Activated CD8-positive, alpha-beta memory T cell treated with anti-CD3 and anti-CD28 coated beads for 24 hours (primary cell): ENCODE data around the gene HIVEP1.

Experiments
- DNase-seq: peaks from one replicate; pipeline ENCODE4 v3.0.0-alpha.2; 2020

HIVEP1 gene

GRCh38 chr6:12020187-12020791 lies 8.2 kb downstream of the HIVEP1 start:
- DNase-seq: no peak

DNA sequence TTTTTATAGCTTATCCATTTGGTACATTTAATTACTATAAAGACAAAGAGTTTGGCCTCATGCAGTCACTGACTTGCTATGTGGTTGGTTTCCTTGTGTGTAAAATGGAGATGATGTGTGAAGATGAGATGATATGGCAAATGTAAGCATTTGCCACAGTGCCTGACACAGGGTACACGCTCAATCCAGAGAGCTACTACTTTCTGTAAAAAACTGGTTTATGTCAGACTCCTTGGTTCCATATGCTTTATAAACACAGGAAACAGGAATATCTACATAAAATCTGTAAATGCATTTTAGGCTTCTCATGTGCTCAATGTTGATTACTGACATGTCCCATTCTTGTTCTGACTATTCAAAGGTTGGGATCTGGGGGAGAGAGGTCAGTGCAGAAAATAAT lies 10.4 kb downstream of the HIVEP1 start:
- DNase-seq: no peak

GRCh38 chr6:12022953-12023388 lies 10.9 kb downstream of the HIVEP1 start:
- no peak for DNase-seq

DNA sequence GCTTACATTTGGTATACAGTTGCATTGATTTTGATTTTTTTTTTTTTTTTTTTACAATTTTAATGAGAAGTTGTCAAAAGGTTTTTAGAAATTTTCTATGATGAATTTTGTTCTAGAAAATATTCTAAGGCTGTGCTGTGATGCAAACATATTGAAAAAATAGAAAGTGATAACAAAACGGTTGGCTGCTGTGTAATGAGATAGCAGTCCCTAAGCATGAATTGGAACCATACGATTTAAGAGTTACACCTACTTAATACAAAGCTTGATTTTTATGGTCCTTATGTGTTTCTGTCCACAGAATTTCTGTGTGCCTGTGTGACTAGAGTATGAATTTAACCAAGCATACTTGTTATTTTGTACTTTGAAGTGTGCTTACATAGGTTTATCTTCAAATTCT lies 12.1 kb downstream of the HIVEP1 start:
- no peak for DNase-seq

DNA sequence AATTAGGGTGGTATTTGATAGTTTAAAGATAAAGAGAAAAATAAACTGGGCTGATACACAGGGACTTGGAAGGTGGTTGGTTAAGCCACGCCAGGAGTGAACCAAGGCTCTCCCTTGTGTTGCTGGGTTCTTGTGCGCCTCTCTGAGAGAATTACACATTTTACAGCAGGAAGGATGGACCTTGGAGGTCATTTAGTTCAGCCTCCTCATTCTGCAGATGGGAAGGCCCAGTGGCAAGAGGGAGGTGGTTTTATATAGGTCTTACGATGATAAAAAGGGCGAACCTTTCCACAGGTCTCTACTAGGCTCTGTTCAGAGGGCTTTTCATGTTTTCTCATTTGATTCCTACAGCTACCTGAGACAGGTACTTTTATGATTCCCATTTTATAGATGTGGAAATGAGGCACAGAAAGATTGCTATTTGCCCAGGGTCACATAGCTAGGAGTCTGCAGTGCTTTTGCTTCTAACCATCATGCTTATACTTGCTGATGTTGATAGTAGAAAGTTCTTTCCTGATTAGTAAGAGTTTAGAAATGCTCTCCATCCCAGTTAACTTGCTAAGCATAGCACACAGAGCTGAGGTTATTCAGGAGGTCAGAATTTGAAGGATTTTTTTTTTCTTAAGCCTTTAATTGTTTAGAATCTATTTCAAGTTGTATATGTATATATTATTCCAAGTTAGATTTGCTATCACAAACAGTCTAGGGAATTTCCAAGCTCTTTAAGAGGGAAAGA lies 12.8 kb downstream of the HIVEP1 start:
- no peak for DNase-seq

GRCh38 chr6:12026120-12026519 lies 14.0 kb downstream of the HIVEP1 start:
- DNase-seq: no peak

- no peak for DNase-seq
Observed at GRCh38 chr6:12026833-12027232, 14.7 kb downstream of the HIVEP1 start.

GRCh38 chr6:12028213-12028612 lies 16.1 kb downstream of the HIVEP1 start:
- DNase-seq: no peak

GRCh38 chr6:12029979-12030737 lies 18.0 kb downstream of the HIVEP1 start:
- no peak for DNase-seq

DNA sequence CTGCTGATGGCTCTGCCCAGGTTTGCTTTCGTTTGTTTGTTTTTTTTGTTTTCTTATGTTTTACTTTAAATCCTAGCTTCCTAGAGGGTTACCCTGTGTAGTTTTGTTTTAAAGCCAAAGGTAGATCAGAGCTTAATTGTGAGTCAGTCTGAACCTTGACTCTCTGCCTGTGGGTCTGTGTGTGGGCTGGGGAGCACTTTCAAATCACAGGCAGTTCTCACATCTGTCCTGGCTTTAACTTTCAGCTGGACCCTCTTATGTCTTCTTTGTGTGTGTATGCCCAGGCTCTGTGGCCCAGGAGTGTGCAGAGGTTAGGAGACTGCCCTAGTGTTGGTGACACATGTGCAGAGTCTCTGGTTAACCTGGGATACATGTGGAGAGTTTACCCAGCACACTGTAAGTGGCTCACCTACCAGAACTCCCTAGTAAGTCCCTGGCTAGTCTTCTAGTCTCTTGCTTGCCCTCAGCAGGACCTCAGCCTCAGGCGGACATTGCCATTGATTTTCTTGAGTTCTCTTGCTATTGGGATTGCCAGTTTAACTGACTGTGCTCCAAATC lies 19.0 kb downstream of the HIVEP1 start:
- no peak for DNase-seq

DNA sequence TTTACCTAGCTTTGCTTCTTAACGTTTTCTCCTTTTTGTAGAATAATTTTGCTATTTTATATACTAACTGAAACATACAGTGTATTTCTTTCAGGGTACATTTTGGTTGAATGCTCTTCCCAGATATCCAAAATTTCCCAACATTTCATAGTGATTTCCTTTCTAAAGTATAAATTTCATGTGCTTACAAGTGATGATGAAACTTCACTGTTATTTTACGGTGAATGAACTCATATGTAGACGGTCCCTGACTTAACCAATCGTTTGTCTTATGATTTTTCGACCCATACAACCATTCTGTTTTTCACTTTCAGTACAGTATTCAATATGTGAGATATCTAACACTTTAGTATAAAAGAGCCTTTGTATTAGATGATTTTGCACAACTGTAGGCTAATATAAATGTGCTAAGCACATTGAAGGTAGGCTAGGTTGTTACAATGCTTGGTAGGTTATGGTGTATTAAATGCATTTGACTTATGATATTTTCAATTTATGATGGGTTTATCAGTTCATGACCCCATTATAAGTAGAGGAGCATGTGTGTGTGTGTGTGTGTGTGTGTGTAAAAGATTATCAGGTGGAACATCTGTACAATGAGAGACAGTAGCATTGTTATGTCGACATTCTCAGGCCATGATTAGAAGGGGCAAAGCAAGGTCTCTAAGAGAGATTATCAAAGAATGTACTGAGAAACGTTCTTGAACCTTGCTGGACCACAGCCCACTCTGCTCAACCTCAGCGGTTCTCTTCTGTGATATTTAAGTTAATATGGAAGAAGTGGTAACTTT lies 20.9 kb downstream of the HIVEP1 start:
- no peak for DNase-seq

DNA sequence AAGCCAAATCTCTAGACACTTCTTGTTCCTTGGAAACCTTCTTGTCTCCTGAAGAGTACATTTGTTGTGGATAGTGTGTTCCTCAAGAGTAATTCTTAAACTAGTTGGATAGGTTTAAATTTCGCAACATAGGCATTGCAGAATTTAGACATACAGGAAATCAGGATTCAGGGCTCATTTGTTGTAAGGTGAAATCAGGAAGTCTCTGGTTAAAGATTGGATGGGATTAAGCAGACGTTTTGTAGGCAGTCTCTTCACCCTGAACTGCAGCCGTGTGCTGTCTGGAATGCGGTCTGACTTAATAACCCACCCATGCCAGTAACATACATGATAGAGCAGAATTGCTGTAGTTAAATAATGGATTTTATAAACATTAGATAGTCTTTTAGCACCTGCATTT lies 21.7 kb downstream of the HIVEP1 start:
- DNase-seq: no peak

- no peak for DNase-seq
Observed at GRCh38 chr6:12034349-12034748, 22.2 kb downstream of the HIVEP1 start.

- no peak for DNase-seq
Observed at GRCh38 chr6:12034837-12035236, 22.7 kb downstream of the HIVEP1 start.

GRCh38 chr6:12036766-12037165 lies 24.7 kb downstream of the HIVEP1 start:
- DNase-seq: no peak

- no peak for DNase-seq
Observed at GRCh38 chr6:12037798-12038197, 25.7 kb downstream of the HIVEP1 start.

GRCh38 chr6:12039540-12040459 lies 27.7 kb downstream of the HIVEP1 start:
- no peak for DNase-seq

DNA sequence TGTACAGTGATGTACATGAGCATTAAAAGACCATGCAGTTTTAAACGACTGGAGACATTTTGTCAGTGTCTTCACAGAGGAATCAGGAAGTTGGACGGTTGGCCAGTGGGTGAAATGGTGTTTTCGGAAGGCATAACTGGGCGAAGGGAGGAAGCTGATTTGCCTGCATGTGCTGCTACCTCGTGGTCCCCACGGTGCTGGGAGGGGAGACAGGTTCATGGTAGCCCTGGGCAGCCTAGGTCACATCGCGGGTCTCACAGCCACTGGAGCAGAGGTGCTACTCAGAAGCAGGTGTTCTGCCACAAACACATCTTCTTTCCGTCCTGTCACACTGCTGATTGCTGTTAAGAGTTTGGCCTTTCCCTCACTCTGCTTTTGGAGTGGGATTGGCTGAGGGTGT lies 35.2 kb downstream of the HIVEP1 start:
- DNase-seq: no peak

DNA sequence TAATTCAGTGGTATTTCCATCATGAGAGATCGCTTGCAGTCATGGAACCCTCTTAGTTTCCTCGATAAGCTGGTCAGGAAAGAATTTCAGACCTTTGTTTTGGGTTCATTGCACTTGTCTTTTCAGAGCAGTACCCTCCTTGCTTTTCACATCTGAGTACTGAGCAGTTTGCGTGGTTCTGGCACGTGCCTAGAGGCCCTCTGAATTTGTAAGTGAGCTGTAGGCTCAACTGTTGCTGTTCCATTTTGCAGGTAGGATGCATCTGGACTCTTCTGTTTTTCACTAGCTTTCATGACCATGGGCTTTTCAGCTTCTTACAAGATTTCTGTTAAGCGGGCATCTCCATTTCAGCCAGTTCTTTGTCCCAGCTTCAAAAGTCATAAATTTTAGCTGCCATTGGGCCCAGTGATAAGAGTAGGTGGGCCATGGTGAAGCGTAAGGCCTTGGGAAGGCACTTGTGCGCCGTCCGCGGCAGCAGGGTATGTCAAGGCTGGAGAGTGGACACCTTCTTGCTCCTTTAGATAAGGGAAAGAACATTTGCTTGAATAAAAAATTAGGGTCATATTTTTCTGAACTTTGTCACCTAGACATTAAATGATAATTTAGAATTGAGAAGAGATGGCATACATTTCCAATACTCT lies 35.8 kb downstream of the HIVEP1 start:
- DNase-seq: no peak

- no peak for DNase-seq
Observed at GRCh38 chr6:12048609-12049008, 36.5 kb downstream of the HIVEP1 start.

DNA sequence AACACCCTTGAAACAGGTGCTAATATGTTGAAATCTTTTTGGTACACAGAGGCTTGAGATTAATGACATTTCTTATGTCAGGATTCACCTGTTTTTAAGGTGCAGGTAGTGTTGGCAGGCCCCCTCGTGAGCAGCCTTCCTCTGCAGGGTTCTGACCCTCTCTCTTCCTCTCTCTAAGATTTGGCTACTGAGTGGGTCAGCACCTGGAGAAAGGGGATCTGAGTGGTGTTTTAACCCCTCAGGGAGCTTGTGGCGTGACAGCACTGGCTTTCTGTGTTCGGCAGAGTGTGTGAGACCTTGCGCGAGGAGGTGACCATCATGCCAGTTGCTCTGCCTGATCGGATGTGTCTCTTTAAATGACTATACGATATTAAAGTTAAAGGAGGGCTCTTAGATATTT lies 37.1 kb downstream of the HIVEP1 start:
- no peak for DNase-seq
